ENCODE results near the gene CST3.

DNA sequence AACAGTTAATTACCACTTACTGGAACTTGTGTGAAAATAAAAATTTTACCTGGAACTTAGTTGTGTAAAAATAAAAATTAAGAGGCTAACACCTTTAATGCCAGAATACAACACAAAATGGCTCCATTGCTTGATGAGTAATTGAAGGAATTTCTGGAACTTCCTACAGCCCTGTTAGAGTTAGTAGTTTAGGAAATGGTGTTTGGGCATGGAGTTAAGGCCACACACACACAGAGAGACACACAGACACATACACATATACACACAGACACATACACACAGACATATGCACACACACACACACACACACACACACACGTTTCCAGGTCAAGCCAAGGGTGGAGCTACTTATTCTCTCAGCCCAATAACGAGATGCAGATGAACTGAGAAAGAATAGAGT, 20.6 kb upstream of the CST3 start:
- TF ChIP-seq, protein P1, sequence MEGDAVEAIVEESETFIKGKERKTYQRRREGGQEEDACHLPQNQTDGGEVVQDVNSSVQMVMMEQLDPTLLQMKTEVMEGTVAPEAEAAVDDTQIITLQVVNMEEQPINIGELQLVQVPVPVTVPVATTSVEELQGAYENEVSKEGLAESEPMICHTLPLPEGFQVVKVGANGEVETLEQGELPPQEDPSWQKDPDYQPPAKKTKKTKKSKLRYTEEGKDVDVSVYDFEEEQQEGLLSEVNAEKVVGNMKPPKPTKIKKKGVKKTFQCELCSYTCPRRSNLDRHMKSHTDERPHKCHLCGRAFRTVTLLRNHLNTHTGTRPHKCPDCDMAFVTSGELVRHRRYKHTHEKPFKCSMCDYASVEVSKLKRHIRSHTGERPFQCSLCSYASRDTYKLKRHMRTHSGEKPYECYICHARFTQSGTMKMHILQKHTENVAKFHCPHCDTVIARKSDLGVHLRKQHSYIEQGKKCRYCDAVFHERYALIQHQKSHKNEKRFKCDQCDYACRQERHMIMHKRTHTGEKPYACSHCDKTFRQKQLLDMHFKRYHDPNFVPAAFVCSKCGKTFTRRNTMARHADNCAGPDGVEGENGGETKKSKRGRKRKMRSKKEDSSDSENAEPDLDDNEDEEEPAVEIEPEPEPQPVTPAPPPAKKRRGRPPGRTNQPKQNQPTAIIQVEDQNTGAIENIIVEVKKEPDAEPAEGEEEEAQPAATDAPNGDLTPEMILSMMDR (conservative IDR thresholded peaks at IDR 0.05; ENCODE audit: low read depth, low read length): no peak
- TF ChIP-seq EZH2 (IDR thresholded peaks at IDR 0.05; ENCODE audit: low read length, unreplicated experiment): no peak
- TF ChIP-seq EZH2phosphoT487 (IDR thresholded peaks at IDR 0.05; ENCODE audit: borderline replicate concordance, low read length): no peak
